HUES64 (cell line): ENCODE data around the gene ATP13A2.
"Not testable (repeated sequence)": the region's sequence is repeated elsewhere in the genome, so short reads cannot be mapped to it uniquely, and the experiment has no call there.

Source experiments
- H3K27ac ChIP-seq: 2 replicates; pipeline ENCODE4 v1.7.0; 2013; ENCODE audit warnings: low read depth, low read length, inconsistent platforms
- H3K27me3 ChIP-seq: 2 replicates; pipeline ENCODE4 v1.6.1; 2013; ENCODE audit warnings: mild to moderate bottlenecking, low read length; ENCODE audit not compliant: insufficient read depth
- H3K36me3 ChIP-seq: 2 replicates; pipeline ENCODE4 v1.6.1; 2013; ENCODE audit warnings: mild to moderate bottlenecking, low read length; ENCODE audit not compliant: insufficient read depth
- H3K4me1 ChIP-seq: 2 replicates; pipeline ENCODE4 v1.6.1; 2013; ENCODE audit warnings: mild to moderate bottlenecking, low read length, moderate library complexity; ENCODE audit not compliant: insufficient read depth
- H3K4me3 ChIP-seq: 2 replicates; pipeline ENCODE4 v1.5.1; 2013; ENCODE audit warnings: mild to moderate bottlenecking, low read length, moderate library complexity
- H3K9ac ChIP-seq: 2 replicates; pipeline ENCODE4 v1.6.1; 2013; ENCODE audit warnings: mild to moderate bottlenecking, low read depth, low read length
- H3K9me3 ChIP-seq: 2 replicates; pipeline ENCODE4 v1.6.1; 2013; ENCODE audit warnings: low read depth, low read length; ENCODE audit not compliant: insufficient read depth
- WGBS: fragments of 150-250, 120-280 bp; methylation state at CpG from one replicate; pipeline ENCODE4 v1.1.7; 2013; ENCODE audit warnings: missing lambda C conversion rate; 5-methylcytosine and 5-hydroxymethylcytosine counted together

The ATP13A2 gene

DNA sequence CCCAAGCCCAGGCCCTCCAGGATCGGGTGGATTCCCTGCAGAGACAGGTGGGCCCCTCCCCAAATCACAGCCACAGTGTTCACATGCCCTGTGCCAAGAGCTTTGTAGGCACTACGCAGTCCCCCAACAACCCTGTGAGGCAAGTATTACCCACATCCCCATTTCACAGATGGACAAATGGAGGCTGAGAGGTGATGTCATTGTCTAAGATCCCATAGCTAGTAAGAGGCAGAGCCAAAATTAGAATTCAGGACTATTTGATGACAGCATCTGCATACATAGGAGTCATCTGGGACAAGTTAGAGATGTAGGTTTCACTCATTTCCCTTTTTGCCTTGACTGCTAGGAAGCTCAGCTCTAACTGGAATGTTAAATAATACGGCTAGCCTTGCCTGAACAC, 43.4 kb downstream of the ATP13A2 start:
- peaks cover 40% of the 10 kb centered on the region for H3K36me3 ChIP-seq
- H3K27me3 ChIP-seq = no peaks in the 10 kb centered on the region
- H3K9ac ChIP-seq = no peak overlapping the region
- H3K9me3 ChIP-seq = no peaks in the 10 kb centered on the region
- H3K4me1 ChIP-seq = peaks cover 8% of the 10 kb centered on the region; the same call in 1 of the 2 replicates
- 96% methylated on average over 3 of the region's 3 CpGs for WGBS
- no peak overlapping the region for H3K27ac ChIP-seq
- no peak overlapping the region for H3K4me3 ChIP-seq

DNA sequence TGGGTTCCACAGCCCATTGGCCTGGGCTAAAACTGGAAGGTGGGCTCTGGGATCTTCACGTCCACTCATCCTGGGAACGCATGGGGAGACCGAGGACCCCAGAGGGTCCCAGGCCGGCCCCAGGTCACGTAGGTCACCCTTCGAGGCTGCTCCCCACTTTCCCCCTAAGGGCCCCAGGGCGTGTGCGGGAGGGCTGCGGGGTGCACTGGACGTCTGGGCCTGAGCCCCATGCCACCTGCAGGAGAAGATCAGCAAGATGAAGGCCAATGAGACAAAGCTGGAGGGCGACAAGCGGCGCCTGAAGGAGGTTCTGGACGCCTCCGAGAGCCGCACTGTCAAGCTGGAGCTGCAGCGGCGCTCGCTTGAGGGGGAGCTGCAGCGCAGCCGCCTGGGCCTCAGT, 43.8 kb downstream of the ATP13A2 start:
- WGBS = 96% methylated on average over 21 of the region's 21 CpGs

DNA sequence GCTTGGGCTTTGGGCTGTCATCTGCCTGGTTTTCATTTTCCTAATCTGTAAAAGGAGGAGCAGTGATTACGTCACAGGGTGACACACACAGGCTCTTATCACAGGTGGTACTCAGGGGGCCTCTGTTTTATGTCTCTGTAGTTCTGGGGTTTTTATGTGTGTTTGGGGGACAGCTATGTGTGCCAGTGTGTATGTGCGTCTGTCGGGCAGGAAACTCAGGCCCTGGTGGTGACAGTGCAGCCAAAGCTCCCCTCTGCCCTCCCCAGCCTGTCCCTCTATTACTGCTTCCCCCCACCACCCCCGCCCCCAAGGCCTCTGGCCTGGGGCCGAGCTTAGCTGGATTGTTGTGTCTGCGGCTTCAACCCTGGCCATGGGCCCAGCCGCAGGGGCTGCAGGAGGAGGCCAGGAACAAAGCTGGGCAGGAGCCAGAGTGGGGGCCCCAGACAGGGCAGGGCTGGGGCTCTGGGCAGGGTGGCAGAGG, 44.6 kb downstream of the ATP13A2 start:
- Histone ChIP-seq H3K27me3 (no peaks in the 10 kb centered on the region), H3K4me3 (no peak overlapping the region), H3K9ac (no peak overlapping the region), H3K9me3 (no peaks in the 10 kb centered on the region), H3K27ac (no peak overlapping the region), H3K4me1 (peaks cover 7% of the 10 kb centered on the region; the same call in 1 of the 2 replicates), H3K36me3 (peaks cover 30% of the 10 kb centered on the region)
- WGBS = 78% methylated on average over 7 of the region's 7 CpGs

More for the DNA sequence above, 43.8 kb downstream of the ATP13A2 start:
- Histone ChIP-seq H3K9me3 (no peaks in the 10 kb centered on the region), H3K27me3 (no peaks in the 10 kb centered on the region), H3K27ac (no peak overlapping the region), H3K4me3 (no peak overlapping the region), H3K9ac (no peak overlapping the region), H3K4me1 (peaks cover 8% of the 10 kb centered on the region; the same call in 1 of the 2 replicates), H3K36me3 (peaks cover 36% of the 10 kb centered on the region)

DNA sequence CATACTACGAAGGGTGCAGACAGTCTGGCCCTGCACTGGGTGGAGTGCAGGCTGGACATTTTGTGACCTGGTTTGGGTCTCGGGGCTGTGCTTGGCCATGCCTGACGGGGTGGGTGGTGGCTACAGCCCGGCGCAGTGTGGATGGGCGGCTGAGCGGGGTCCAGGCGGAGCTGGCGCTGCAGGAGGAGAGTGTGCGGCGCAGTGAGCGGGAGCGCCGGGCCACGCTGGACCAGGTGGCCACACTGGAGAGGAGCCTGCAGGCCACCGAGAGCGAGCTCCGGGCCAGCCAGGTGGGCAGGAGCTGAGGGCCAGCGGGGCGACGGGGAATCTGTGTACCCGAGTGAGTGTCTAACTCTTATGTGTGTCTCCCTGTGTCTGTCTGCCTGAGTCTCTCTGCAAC, 45.4 kb downstream of the ATP13A2 start:
- H3K36me3 ChIP-seq = peaks cover 30% of the 10 kb centered on the region
- no peak overlapping the region for H3K27ac ChIP-seq
- H3K4me3 ChIP-seq = no peak overlapping the region
- no peaks in the 10 kb centered on the region for H3K27me3 ChIP-seq
- 96% methylated on average over 22 of the region's 22 CpGs for WGBS
- H3K9ac ChIP-seq = no peak overlapping the region
- H3K4me1 ChIP-seq = no peaks in the 10 kb centered on the region
- H3K9me3 ChIP-seq = no peaks in the 10 kb centered on the region

DNA sequence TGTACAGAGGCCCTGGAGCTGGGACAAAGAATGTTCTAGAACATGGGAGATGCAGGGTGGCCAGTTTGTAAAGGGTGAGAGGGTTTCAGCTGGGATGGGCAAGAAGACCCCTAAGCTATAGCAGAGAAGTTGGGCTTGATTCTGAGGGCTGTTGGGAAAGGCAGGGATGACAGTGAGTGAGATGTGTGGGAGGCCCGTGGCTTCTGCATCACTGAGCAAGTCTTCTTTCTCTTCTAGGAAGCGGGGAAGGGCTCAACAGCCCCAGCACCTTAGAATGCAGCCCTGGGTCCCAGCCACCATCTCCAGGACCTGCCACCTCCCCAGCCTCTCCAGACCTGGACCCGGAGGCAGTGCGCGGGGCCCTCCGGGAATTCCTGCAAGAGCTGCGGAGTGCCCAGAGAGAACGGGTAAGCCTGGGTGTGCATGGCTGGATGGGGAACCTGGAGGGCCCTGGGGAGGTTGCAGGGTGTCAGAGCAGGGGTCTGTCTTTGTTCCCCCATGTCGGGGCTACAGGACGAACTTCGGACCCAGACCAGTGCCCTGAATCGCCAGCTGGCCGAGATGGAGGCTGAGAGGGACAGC, 46.2 kb downstream of the ATP13A2 start:
- Histone ChIP-seq H3K4me3 (no peak overlapping the region), H3K36me3 (peaks cover 23% of the 10 kb centered on the region), H3K9me3 (no peaks in the 10 kb centered on the region), H3K27me3 (no peaks in the 10 kb centered on the region), H3K4me1 (no peaks in the 10 kb centered on the region), H3K9ac (no peak overlapping the region), H3K27ac (no peak overlapping the region)
- WGBS = 97% methylated on average over 13 of the region's 13 CpGs

DNA sequence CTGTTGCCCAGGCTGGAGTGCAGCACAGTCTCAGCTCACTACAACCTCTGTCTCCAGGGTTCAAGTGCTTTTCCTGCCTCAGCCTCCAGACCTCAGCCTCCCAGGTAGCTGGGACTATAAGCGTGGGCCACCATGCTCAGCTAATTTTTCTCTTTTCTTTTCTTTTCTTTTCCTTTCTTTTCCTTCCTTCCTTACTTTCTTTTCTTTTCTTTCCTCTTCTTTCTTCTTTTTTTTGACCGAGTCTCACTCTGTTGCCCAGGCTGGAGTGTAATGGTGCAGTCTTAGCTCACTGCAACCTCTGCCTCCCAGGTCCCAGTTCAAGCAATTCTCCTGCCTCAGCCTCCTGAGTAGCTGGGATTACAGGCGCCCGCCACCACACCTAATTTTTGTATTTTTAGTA, 47.6 kb downstream of the ATP13A2 start:
- WGBS = 94% methylated on average over 4 of the region's 4 CpGs

DNA sequence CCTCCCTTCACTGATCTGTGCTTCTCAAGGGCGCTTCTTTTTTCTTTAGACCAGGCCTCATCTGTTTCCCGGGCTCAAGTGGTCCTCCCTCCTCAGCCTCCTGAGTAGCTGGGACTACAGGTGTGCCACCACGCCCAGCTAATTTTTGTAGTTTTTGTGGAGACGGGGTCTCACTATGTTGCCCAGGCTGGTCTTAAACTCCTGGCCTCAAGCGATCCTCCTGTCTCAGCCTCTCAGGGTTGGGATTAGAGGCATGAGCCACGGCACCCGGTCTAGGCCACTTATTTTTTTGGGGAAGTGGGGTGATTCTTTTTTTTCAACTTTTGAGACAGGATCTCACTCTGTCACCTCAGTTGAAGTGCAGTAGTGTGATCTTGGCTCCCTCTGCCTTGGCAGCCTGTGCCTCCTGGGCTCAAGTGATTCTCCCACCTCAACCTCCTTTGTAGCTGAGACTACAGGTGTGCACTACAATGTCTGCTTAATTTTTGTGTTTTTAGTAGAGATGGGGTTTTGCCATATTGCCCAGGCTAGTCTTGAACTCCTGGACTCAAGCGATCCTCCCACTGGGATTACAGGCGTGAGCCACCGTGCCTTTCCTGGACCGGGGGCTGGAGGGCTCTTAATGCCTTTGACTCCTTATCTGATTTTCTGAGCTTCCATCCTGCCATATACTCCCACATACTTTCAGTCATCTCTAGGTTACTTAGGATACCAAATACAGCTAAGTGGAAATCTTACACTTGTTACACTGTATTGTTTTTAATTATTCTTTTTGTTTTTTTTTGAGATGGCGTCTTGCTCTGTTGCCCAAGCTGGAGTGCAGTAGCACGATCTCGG, 50.2 kb downstream of the ATP13A2 start:
- H3K9me3 ChIP-seq = no peaks in the 10 kb centered on the region
- H3K4me1 ChIP-seq = peaks cover 3% of the 10 kb centered on the region; the same call in 1 of the 2 replicates
- H3K9ac ChIP-seq = no peak overlapping the region
- peaks cover 36% of the 10 kb centered on the region for H3K36me3 ChIP-seq
- 95% methylated on average over 14 of the region's 14 CpGs for WGBS
- H3K4me3 ChIP-seq = peak overlapping the region; percentile 59
- no peaks in the 10 kb centered on the region for H3K27me3 ChIP-seq
- no peak overlapping the region for H3K27ac ChIP-seq

More for the DNA sequence above, 47.6 kb downstream of the ATP13A2 start:
- not testable (repeated sequence) for H3K4me3 ChIP-seq, H3K9ac ChIP-seq, H3K27ac ChIP-seq, H3K27me3 ChIP-seq, H3K4me1 ChIP-seq, H3K9me3 ChIP-seq
- peaks cover 24% of the 10 kb centered on the region for H3K36me3 ChIP-seq

DNA sequence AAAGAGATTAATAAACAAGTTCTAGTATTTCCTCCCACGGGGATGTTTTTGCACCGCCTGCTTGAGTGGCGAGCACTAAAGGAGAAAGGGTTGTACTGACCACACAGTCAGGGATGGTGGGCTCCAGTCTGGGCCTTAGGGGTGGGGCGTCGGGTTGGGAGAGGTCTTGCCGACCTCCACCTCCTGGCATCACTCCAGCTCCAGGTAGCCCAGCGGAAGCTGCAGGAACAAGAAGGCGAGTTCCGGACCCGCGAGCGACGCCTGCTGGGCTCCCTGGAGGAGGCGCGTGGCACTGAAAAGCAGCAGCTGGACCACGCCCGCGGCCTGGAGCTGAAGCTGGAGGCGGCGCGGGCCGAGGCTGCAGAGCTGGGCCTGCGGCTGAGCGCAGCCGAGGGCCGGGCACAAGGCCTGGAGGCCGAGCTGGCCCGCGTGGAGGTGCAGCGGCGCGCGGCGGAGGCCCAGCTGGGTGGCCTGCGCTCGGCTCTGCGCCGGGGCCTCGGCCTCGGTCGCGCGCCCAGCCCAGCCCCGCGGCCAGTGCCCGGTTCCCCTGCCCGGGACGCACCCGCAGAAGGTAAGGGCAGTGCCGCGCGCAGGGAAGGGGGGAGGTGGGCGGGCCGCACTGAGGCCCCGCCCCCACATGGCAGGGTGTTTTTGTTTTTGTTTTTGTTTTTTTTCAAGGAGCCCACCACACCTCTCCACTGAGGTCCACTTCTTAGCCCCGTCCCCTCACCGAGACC, 51.0 kb downstream of the ATP13A2 start:
- no peaks in the 10 kb centered on the region for H3K27me3 ChIP-seq
- H3K4me3 ChIP-seq = peak overlapping the region; percentile 59
- H3K9me3 ChIP-seq = no peaks in the 10 kb centered on the region
- no peak overlapping the region for H3K27ac ChIP-seq
- H3K9ac ChIP-seq = peak overlapping the region; percentile 75
- H3K4me1 ChIP-seq = peaks cover 3% of the 10 kb centered on the region; the same call in 1 of the 2 replicates
- peaks cover 36% of the 10 kb centered on the region for H3K36me3 ChIP-seq
- 7% methylated on average over 54 of the region's 57 CpGs for WGBS

DNA sequence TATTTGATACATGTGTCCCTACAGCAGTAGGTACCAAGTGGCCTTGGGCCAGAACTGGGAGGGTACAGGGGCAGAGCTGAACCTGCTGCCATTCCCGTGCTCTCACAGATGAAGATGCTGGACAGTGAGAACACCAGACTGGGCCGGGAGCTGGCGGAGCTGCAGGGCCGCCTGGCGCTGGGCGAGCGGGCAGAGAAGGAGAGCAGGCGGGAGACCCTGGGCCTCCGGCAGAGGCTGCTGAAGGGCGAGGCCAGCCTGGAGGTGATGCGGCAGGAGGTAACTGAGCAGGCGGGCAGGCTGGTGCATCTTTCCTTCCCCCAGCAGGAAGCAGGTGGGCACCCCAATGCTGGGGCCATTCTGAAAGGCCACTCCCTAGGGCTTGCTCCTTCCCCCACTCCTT, 53.3 kb downstream of the ATP13A2 start:
- H3K9me3 ChIP-seq = no peaks in the 10 kb centered on the region
- WGBS = 95% methylated on average over 12 of the region's 12 CpGs
- H3K4me1 ChIP-seq = peaks cover 3% of the 10 kb centered on the region; the same call in 1 of the 2 replicates
- peaks cover 41% of the 10 kb centered on the region for H3K36me3 ChIP-seq
- H3K4me3 ChIP-seq = no peak overlapping the region
- H3K9ac ChIP-seq = no peak overlapping the region
- H3K27ac ChIP-seq = no peak overlapping the region
- no peaks in the 10 kb centered on the region for H3K27me3 ChIP-seq

DNA sequence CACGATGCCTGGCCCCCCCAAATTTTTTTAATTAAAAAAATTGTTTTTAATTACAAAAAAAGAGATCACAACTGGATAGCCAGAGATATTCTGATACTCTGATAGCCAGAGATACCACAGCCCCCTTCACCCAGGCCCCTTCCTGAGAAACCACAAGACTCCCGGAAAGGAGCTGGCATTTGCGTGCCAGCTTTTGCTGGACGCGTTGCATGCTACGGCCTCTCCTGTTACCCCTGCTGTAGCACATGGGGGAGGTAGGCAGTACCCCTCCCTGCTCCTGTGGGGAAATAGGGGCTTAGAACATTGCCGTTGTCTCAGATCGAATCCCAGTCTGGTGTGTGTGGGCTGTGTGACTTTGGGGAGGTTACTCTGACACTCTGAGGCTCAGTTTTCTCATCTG, 54.0 kb downstream of the ATP13A2 start:
- Histone ChIP-seq H3K27ac (no peak overlapping the region), H3K9me3 (no peaks in the 10 kb centered on the region), H3K4me1 (peaks cover 3% of the 10 kb centered on the region; the same call in 1 of the 2 replicates), H3K27me3 (no peaks in the 10 kb centered on the region), H3K36me3 (peaks cover 41% of the 10 kb centered on the region), H3K9ac (no peak overlapping the region), H3K4me3 (no peak overlapping the region)
- whole genome bisulfite sequencing = 99% methylated on average over 7 of the region's 8 CpGs

DNA sequence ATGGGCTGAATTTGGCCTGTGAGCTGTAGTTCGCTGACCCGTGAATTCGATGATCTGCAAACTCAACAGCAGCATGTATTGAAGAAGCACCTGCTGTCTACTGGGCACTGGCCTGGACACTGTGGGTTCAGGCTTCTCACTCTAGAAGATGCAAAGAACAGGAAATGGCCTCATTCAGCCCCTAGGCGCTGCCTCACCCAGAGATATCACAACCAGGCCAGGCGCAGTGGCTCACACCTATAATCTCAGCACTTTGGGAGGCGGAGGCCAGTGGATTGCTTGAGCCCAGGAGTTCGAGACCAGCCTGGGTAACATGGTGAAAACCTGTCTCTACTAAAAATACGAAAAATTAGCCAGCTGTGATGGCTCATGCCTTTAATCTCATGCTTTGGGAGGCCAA, 55.0 kb downstream of the ATP13A2 start:
- 97% methylated on average over 8 of the region's 8 CpGs for WGBS
- Histone ChIP-seq H3K4me3 (no peak overlapping the region), H3K9me3 (no peaks in the 10 kb centered on the region), H3K4me1 (peaks cover 3% of the 10 kb centered on the region; the same call in 1 of the 2 replicates), H3K27me3 (no peaks in the 10 kb centered on the region), H3K36me3 (peaks cover 41% of the 10 kb centered on the region), H3K9ac (no peak overlapping the region), H3K27ac (no peak overlapping the region)
